ENCODE measurements around the gene TNIK. TPM values are rescaled to one million over a fixed set of nuclear protein-coding genes. Genes with fewer than 3 reads are reported as not detected.

Gene TNIK
- total and polyA plus RNA-seq, 2 of the 4 experiments (the other 2 are of a cell fraction): 3.4 to 6.3 TPM

DNA sequence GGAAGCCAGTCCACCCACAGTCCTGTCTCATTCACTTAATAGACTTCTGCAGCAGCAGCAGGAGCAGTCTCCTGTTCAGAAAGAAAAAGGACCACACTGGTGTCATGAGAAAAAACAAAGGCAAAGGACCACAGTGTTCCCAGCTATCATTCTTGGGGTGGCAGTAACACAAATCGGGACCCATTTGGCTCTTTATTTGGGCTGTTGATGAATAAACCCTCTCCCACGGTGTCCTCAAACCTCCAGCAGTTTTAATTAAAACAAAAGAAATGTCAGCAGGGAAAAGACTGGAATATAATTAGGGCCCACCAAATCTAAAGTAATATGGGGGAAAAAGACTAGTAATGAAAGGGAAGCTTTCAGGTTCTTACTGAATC lies 223.2 kb downstream of the TNIK start:
- BruUV-seq (replicated peaks): no TSS peak
- no peak overlapping the region for H3K27ac ChIP-seq (ENCODE audit: insufficient read depth, low read length)
- H3K79me1 ChIP-seq (ENCODE audit: low read depth in 1 of 2, low read length in 2 of 2): peaks cover 0 to 3% of the 10 kb centered on the region in 2 experiments; a peak in 1 of 4 replicates
- no peak for ATAC-seq (ENCODE audit: low read depth)
- H4K20me1 ChIP-seq (ENCODE audit: insufficient read depth, low read length): no peaks in the 10 kb centered on the region
- no peak overlapping the region for H3K9ac ChIP-seq (ENCODE audit: low read depth, low read length)
- no peak overlapping the region for H4K8ac ChIP-seq (ENCODE audit: low read depth in 2 of 2, low read length in 2 of 2)
- H2BK20ac ChIP-seq (ENCODE audit: low read depth, low read length): no peak overlapping the region
- H3K9me1 ChIP-seq (ENCODE audit: insufficient read depth, low read length): no peaks in the 10 kb centered on the region
- ChIA-PET POLR2A (ENCODE audit: unreplicated experiment) (no interaction called here), CTCF (interaction anchor here (0.6 kb wide), 1 partner anchor 9 kb away, joined by 5 read pairs; no protein-coding TSS in a partner anchor)
- peaks cover 2% of the 10 kb centered on the region; the same call in 1 of the 2 replicates for H3K27me3 ChIP-seq (ENCODE audit: control insufficient read depth, insufficient read depth, low read length)
- H2BK5ac ChIP-seq (ENCODE audit: low read depth, low read length, poor library complexity, severe bottlenecking): no peak overlapping the region
- H3K9me3 ChIP-seq (ENCODE audit: control insufficient read depth, insufficient read depth, low read length): no peaks in the 10 kb centered on the region
- H3K14ac ChIP-seq (replicated peaks; ENCODE audit: low read depth, low read length): no peak overlapping the region
- H3K4ac ChIP-seq (ENCODE audit: low read depth, low read length): no peak overlapping the region
- no peak overlapping the region for H2AK9ac ChIP-seq (replicated peaks; ENCODE audit: low read depth, low read length, poor library complexity)
- no CpG with 5 or more reads among the region's 2 CpGs for WGBS, 2 experiments (ENCODE audit: extremely low coverage in 2 of 2, insufficient read length in 1 of 2)
- H3K36me3 ChIP-seq (ENCODE audit: control insufficient read depth, insufficient read depth, low read length): no peaks in the 10 kb centered on the region
- H2BK15ac ChIP-seq (ENCODE audit: low read depth, low read length): no peak overlapping the region
- H3K23ac ChIP-seq (ENCODE audit: low read depth, low read length): no peak overlapping the region
- no peak overlapping the region for H3K56ac ChIP-seq (ENCODE audit: extremely low read depth, insufficient read depth, low read length)
- TF ChIP-seq SMC3 (IDR thresholded peaks at IDR 0.05; ENCODE audit: low read depth, low read length) (no peak), RAD21 (IDR thresholded peaks at IDR 0.05; ENCODE audit: low read length) (no peak), BHLHE40 (IDR thresholded peaks at IDR 0.05; ENCODE audit: low read depth, low read length) (no peak), MXI1 (IDR thresholded peaks at IDR 0.05; ENCODE audit: borderline replicate concordance, low read depth, low read length) (no peak), POLR2A (IDR thresholded peaks at IDR 0.05; ENCODE audit: low read depth, low read length) (no peak), FOS (IDR thresholded peaks at IDR 0.05; ENCODE audit: low read depth, low read length) (no peak), MAZ (IDR thresholded peaks at IDR 0.05; ENCODE audit: borderline replicate concordance, low read depth, low read length) (no peak)
- H3K4me2 ChIP-seq (ENCODE audit: low read depth, low read length): no peak overlapping the region
- H4K5ac ChIP-seq (ENCODE audit: low read depth, low read length): no peak overlapping the region
- no peak overlapping the region for H3K18ac ChIP-seq (ENCODE audit: low read depth, low read length)
- no peak overlapping the region for H4K91ac ChIP-seq (ENCODE audit: insufficient read depth, low read depth, low read length)
- dilution Hi-C loops (cut with HindIII; ENCODE audit: low sequenced_read_pairs, unreplicated experiment) (no loop called here), in situ Hi-C loops (cut with MboI; ENCODE audit: low sequenced_read_pairs) (no loop called here), intact Hi-C loops (cut with micrococcal nuclease) (no loop called here)
- no peak overlapping the region for H2BK120ac ChIP-seq (ENCODE audit: low read depth, low read length)
- DNase-seq: no peak
- no peak overlapping the region for H2AK5ac ChIP-seq (ENCODE audit: low read depth, low read length)
- H3K4me3 ChIP-seq (ENCODE audit: insufficient read depth, low read depth, low read length): no peak overlapping the region
- no peaks in the 10 kb centered on the region for H3K4me1 ChIP-seq (ENCODE audit: control insufficient read depth, insufficient read depth, low read length)
- no peak overlapping the region for H2AFZ ChIP-seq (replicated peaks; ENCODE audit: low read length, poor library complexity)

Data from IMR-90 (cell line).